GM19035 (cell line): ENCODE results near the gene CPZ.
"Not testable (repeated sequence)": the region's sequence is repeated elsewhere in the genome, so short reads cannot be mapped to it uniquely, and the experiment has no call there.

Experiments used
- ATAC-seq: cut with Tn5 transposase; IDR thresholded peaks from one replicate; pipeline ENCODE4 v1.9.1; 2021; ENCODE audit not compliant: unreplicated experiment

CPZ gene

DNA sequence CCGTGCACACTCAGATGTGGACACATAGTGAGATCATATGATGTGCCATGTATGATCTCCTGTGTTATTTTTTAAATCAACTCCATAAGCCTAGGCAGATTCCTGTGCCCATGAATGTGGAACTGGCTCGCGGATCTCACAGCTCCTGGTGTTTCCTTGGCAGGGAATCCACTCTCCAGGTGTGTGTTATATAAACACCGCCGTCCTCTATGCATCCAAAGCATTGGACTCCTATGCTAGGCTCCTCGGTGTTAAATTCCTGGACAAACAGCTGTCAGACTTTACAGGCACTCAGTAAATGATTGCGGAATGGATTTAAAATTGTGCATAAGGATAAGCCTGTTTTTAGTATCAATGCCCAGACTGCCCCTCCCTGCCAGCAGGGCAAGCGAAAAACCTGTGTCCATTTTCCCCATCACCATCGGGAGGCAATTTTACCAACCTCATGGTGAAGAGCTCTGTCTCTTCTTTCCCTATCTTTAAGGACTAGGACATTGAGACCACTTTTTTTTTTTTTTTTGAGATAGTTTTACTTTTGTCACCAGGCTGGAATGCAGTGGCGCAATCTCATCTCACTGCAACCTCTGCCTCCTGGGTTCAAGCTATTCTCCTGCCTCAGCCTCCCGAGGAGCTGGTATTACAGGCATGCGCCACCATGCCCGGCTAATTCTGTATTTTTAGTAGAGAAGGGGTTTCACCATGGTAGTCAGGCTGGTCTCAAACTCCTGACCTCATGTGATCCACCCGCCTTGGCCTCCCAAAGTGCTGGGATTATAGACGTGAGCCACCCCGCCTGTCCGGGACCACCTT lies 36.0 kb upstream of the CPZ start:
- no peak for ATAC-seq

GRCh38 chr4:8557151-8558076 lies 35.2 kb upstream of the CPZ start:
- no peak for ATAC-seq

DNA sequence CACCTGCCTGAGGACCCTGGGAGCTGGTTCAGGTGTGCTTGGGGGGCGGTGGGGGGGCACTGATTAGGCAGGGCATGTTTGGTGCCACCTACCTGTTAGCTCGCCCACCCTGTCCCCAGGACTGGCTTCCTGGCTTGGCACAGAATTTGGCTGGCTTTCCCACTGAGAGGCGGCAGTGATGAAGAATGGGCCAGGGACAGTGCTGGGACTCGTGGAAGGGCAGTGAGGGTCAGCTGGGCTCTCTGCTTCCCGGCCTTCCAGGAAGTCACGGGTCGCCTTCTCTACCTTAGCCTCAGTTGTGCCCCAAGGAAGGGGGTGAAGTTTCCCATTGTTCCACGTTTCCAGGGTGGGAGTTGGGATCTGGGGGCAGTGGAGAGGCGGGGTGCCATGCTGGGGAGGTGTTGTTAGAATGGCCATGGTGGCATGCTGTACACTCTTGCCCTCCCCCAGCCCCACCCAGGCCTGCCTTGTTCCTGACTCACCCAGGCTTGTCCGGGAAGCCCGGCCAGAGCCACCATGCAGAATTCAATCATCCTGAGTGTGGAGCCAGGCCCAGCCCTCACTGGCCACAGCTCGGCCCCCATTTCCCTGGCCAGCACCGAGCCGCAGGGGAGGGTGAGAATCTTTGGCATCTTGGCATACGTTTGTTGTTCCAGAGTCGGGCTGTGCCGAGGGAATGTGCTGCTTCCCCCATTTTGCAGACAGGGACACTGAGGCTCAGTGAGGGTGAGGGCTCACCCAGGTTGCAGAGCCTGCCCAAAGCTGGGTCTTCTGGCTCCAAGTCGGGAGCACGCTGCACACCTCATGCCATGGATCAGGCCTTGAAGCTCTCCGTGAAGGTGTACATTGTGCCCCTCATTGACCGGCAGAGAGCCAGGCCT lies 34.2 kb upstream of the CPZ start:
- ATAC-seq, result no peak

DNA sequence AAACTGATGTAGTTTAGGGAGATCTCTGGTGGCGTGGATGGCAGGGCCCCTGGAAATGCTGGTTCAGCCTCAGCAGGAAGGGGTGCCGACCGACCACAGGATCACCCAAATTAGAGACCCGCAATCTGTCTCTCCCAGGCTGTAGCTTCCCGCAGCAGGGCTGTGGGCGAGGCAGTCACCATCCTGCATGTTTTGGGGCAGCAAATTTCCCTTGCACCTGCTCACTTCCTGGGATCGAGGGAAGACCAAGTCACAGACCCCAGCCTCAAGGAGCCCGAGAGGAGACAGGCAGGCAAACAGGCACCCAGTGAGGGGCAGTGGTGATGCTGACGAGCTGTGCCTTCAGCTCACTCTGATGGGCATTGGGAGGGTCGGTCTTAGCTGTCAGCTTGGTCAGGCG lies 33.6 kb upstream of the CPZ start:
- ATAC-seq, result no peak

- ATAC-seq, result no peak
Measured at GRCh38 chr4:8559524-8560264, 32.9 kb upstream of the CPZ start.

DNA sequence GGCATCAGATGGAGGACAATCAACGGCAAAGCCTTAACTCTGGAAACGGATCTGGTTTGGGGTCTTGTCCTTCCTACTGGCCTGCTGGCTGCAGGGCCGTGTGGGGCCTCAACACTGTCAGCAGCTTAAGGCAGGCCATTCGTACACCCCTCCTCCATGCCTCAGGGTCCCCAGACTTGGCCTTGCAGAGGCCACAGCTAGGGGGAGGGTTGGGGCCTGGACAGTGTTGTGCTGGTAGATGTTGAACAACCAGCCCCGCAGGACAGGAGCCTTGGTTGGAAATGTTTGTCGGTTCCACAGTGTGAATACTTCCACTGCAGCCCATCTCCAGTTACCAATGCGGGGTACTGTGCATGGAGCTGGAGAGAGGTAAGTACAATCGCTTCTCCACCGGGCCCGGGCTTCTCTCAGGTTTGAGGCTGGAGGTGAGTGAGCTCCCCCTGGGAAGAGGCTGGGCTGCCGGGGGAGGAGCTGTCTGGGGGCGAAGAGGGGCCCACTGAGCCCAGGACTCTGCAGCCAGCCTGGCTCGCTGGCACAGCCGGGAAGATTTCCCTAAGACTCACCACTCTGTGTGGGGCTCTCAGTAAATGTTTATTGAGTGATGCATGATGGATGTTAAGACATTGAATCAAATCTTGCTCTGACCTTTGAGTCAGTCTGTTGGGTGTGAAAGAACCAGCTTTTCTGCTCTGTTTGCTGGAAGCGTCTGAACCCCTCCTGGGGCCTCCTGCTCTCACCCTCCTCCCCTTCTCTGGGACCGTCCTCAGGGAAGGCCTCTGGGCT lies 32.1 kb upstream of the CPZ start:
- no peak for ATAC-seq

GRCh38 chr4:8564595-8564994 lies 28.0 kb upstream of the CPZ start:
- no peak for ATAC-seq

DNA sequence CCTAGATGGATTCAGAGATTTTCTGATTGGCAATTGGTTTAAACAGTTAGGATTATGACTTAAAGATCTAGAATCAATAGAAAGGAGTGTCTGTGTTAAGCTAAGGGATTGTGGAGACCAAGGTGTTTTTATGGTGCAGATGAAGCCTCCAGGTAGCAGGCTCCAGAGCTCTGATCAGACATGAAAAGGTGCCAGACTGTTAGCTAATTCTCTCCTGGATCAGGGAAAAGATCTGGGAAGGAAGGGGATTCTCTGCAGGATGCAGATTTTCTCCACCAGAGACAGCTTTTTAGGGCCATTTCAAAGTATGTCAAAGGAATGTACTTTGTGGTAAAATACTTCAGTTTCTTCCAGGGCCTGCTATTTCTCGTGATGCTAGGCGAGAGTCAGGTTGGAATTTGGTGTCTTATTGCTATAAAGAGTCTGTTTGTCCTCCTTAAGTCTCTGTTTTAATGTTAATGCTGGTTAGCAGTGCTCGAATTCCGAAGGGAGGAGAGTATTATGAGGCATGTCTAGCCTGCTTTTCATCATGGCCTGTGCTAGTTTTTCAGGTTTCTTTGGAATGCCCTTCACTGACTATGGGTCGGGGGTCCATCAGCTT lies 24.4 kb upstream of the CPZ start:
- no peak for ATAC-seq

DNA sequence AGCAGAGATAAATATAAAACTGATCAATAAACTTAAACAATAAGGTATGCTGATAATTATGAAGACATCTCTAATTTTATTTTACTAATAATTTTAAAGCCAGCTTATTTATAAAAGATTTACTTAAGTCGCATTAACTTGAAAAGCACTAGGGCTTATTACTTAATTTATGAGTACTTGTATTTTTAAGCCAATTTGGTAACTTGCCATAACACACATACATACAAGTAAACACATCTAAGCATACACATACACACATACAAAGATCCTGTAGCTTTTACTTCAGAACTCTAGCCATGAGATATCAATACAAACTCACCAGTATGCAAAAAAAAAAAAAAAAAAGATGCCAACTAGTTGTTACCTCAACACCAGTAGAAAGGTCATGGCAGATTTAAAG lies 22.4 kb upstream of the CPZ start:
- no peak for ATAC-seq

GRCh38 chr4:8571702-8572685 lies 20.6 kb upstream of the CPZ start:
- ATAC-seq, result no peak

DNA sequence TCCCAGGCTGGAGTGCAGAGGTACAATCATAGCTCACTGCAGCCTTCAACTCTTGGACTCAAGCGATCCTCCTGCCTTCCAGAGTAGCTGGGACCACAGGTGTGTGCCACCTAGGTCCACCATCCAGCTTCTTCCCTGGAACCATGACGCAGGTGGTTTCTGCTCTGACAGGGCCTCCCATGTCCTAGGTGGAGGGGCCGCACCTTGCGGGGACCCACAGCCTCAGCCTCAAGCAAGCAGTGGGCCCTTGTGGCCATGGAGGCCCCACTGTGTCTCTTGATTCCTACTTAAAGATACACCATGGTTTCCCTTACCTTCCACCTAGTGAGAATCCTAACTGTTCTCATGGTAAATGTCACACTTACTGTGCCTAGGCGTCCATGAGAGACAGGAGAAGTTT lies 19.3 kb upstream of the CPZ start:
- ATAC-seq, result no peak

GRCh38 chr4:8574796-8575370 lies 17.7 kb upstream of the CPZ start:
- no peak for ATAC-seq

DNA sequence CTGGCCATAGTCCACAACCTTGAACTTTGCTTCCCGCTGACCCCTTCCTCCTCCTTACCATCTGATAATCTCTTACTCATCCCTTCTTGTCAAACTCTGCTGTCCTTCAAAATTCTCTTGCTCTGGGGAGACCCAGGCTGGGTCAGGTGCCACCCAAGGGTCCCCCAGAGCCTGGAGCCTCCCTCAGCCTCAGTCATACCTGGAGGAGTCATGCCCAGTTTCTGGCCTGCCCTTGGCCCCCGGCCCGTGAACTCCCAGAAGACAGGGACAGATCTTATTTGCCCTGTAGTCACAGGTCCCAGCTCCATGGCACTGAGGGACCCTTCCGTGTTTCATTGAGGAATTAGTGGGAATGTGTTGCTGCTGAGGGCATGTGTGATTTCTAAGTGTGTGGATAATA lies 17.1 kb upstream of the CPZ start:
- no peak for ATAC-seq

GRCh38 chr4:8576591-8576990 lies 16.0 kb upstream of the CPZ start:
- ATAC-seq, result not testable (repeated sequence)

DNA sequence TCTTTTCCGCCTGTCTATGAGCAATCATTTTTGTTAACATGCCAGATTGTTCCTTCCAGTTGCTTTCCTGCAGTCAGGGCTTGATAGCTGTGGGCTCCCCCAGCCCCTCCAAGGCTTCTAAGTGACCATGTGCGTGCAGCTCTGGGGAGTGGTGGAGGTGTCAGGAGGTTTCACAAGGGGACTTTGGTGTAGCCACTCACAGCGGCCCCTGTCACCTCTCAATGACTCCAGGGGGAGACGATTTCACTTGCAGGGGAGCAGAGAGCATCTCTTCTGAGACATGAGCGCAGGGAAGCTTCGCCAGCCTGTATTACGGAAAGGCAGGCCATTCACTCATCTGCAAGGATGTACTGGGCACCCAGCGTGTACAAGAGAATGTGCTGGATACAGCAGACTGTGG lies 15.5 kb upstream of the CPZ start:
- ATAC-seq, result no peak

DNA sequence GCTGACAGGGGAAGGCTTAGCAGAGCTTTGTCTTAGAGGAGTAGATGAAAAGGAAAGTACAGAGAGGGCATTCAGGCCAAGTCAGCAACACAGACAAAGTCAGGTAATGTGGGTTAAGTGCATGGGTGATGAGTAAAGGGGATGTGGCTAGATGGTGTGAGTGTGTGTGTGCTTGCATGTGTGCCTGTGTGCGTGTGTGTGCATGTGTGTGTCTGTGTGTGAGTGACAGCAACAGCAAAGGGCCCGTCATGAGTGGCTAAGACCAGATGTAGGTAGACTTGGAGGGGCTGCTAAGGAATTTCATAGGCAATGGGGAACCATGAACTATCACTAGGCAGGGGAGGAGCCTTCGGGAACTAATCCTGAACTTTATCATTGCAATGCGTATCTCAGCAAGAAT lies 14.6 kb upstream of the CPZ start:
- ATAC-seq, result no peak

DNA sequence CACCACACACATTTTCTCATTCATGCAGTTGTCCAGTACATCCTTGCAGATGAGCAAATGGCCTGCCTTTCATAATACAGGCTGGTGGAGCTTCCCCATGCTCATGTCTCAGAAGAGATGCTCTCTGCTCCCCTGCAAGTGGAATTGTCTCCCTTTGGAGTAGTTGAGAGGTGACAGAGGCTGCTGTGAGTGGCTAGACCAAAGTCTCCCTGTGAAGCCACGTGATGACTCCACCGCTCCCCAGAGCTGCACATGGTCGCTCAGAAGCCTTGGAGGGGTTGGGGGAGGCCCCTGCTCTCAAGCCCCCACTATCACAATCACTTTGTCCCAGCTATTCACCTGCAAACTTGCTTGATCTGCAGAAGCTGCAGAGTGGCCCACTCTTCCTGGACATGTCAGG lies 13.8 kb upstream of the CPZ start:
- ATAC-seq, result no peak
